Activated CD8-positive, alpha-beta memory T cell treated with anti-CD3 and anti-CD28 coated beads for 1 hour (primary cell): ENCODE measurements around the gene ITSN1.

ENCODE experiments used
- DNase-seq, 2 donors: peaks; one replicate each; pipeline ENCODE4 v3.0.0-alpha.2; 2020; ENCODE audit warnings: low read depth in 1 of 2; ENCODE audit errors: extremely low read depth in 1 of 2

Gene ITSN1

GRCh38 chr21:33945652-33946270 lies 303.5 kb downstream of the ITSN1 start:
- DNase-seq: no peak

GRCh38 chr21:33947451-33948095 lies 305.3 kb downstream of the ITSN1 start:
- peak; percentile 60 to 77 for DNase-seq

GRCh38 chr21:33948096-33948950 lies 306.0 kb downstream of the ITSN1 start:
- DNase-seq: peak; percentile 61 to 63

GRCh38 chr21:33948951-33949444 lies 306.7 kb downstream of the ITSN1 start:
- no peak for DNase-seq
